ENCODE measurements around the gene ADAM22.

ADAM22 gene

DNA sequence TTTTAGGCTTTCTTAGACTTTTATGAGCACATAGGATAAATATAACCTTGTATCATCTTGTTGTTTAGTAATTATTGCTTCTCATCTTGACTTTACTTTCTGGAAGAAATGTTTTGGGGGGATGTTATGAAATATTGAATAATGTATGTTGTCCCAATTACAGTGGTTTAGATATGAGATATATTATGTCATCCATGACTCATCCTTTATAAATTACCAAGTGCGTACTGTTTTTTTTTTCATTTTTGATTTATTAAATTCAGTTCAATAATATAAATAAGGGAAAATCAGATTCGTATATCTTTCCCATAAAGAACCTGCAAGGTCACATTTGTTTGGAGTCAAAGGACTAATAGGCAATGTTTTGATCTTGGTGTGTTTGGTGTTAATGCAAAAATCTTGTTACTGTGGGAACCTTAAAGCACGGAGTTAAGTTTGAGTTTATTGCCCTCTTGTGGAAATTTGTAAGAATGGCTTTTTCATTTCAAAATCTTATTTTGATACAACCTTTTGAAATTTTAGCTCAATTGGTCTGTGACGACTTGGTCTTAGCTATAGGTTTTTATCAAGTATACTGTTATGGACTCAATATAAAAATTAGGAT is 177.2 kb downstream of the ADAM22 start:
- Histone ChIP-seq H3K4me1 (ENCODE audit: control insufficient read depth in 1 of 2, insufficient read depth in 1 of 2, low read depth in 1 of 2, low read length in 1 of 2) (no peaks in the 10 kb centered on the region), H3K9me3 (no peaks in the 10 kb centered on the region), H3K4me3 (ENCODE audit: low read depth in 1 of 2, low read length in 1 of 2) (no peak overlapping the region), H3K27me3 (no peaks in the 10 kb centered on the region), H3K27ac (no peak overlapping the region), H3K36me3 (no peaks in the 10 kb centered on the region)
- TF ChIP-seq, protein P1, sequence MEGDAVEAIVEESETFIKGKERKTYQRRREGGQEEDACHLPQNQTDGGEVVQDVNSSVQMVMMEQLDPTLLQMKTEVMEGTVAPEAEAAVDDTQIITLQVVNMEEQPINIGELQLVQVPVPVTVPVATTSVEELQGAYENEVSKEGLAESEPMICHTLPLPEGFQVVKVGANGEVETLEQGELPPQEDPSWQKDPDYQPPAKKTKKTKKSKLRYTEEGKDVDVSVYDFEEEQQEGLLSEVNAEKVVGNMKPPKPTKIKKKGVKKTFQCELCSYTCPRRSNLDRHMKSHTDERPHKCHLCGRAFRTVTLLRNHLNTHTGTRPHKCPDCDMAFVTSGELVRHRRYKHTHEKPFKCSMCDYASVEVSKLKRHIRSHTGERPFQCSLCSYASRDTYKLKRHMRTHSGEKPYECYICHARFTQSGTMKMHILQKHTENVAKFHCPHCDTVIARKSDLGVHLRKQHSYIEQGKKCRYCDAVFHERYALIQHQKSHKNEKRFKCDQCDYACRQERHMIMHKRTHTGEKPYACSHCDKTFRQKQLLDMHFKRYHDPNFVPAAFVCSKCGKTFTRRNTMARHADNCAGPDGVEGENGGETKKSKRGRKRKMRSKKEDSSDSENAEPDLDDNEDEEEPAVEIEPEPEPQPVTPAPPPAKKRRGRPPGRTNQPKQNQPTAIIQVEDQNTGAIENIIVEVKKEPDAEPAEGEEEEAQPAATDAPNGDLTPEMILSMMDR (IDR thresholded peaks at IDR 0.05), result no peak

DNA sequence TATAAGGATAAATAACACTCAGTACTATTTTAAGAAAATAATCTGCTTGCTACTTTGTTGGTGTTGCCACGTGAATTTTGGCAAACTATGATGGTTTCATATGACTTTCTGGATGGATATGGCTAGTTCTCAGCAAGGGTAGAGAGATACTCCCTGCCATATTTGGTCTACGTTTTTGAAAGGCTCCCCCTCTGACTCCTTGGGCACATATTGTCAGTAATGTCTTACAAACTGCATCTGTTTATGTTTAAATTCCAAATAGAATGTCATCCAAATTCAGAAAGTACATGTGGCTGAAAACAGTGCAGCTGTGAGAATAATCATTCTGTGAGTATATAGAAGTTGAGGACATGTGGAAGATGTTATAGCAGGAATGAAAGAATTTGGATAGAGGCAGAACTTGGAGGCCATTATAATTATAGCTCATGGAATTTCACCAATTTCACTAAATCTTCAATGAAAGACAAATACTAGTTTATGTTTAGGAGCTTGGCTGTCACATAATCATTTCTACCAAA is 178.0 kb downstream of the ADAM22 start:
- no peaks in the 10 kb centered on the region for H3K27me3 ChIP-seq
- TF ChIP-seq, protein P1 (IDR thresholded peaks at IDR 0.05), result no peak
- H3K9me3 ChIP-seq, result no peaks in the 10 kb centered on the region
- H3K4me1 ChIP-seq (ENCODE audit: control insufficient read depth in 1 of 2, insufficient read depth in 1 of 2, low read depth in 1 of 2, low read length in 1 of 2), result no peaks in the 10 kb centered on the region
- H3K27ac ChIP-seq, result no peak overlapping the region
- no peak overlapping the region for H3K4me3 ChIP-seq (ENCODE audit: low read depth in 1 of 2, low read length in 1 of 2)
- H3K36me3 ChIP-seq, result no peaks in the 10 kb centered on the region

GRCh38 chr7:88115258-88115796 is 181.3 kb downstream of the ADAM22 start:
- Histone ChIP-seq H3K36me3 (no peaks in the 10 kb centered on the region), H3K27ac (no peak overlapping the region), H3K4me3 (ENCODE audit: low read depth in 1 of 2, low read length in 1 of 2) (no peak overlapping the region), H3K9me3 (no peaks in the 10 kb centered on the region), H3K27me3 (no peaks in the 10 kb centered on the region), H3K4me1 (ENCODE audit: control insufficient read depth in 1 of 2, insufficient read depth in 1 of 2, low read depth in 1 of 2, low read length in 1 of 2) (no peaks in the 10 kb centered on the region)
- TF ChIP-seq, protein P1 (IDR thresholded peaks at IDR 0.05), result no peak

GRCh38 chr7:88115816-88116215 is 181.8 kb downstream of the ADAM22 start:
- no peaks in the 10 kb centered on the region for H3K9me3 ChIP-seq
- H3K4me3 ChIP-seq (ENCODE audit: low read depth in 1 of 2, low read length in 1 of 2), result no peak overlapping the region
- H3K27me3 ChIP-seq, result no peaks in the 10 kb centered on the region
- H3K36me3 ChIP-seq, result no peaks in the 10 kb centered on the region
- TF ChIP-seq, protein P1 (IDR thresholded peaks at IDR 0.05), result no peak
- no peaks in the 10 kb centered on the region for H3K4me1 ChIP-seq (ENCODE audit: control insufficient read depth in 1 of 2, insufficient read depth in 1 of 2, low read depth in 1 of 2, low read length in 1 of 2)
- no peak overlapping the region for H3K27ac ChIP-seq

GRCh38 chr7:88116235-88116795 is 182.3 kb downstream of the ADAM22 start:
- Histone ChIP-seq H3K27ac (no peak overlapping the region), H3K4me1 (ENCODE audit: control insufficient read depth in 1 of 2, insufficient read depth in 1 of 2, low read depth in 1 of 2, low read length in 1 of 2) (no peaks in the 10 kb centered on the region), H3K4me3 (ENCODE audit: low read depth in 1 of 2, low read length in 1 of 2) (no peak overlapping the region), H3K27me3 (no peaks in the 10 kb centered on the region), H3K36me3 (no peaks in the 10 kb centered on the region), H3K9me3 (no peaks in the 10 kb centered on the region)
- TF ChIP-seq, protein P1 (IDR thresholded peaks at IDR 0.05), result no peak

Data from neutrophil (primary cell).